ENCODE data around the gene MTFR1L. TPM values are rescaled to one million over a fixed set of nuclear protein-coding genes. Genes with fewer than 3 reads are reported as not detected.

MTFR1L gene
- polyA plus RNA-seq, 1 experiment, result 93.7 TPM

- no peak for TF ChIP-seq CTCF (IDR thresholded peaks at IDR 0.05; ENCODE audit: insufficient read depth, low read depth, low read length)
- no peak for DNase-seq (ENCODE audit: low read depth)
- POLR2A ChIA-PET, result no interaction called here
- Histone ChIP-seq H3K4me3 (ENCODE audit: low read depth, low read length) (no peak overlapping the region), H3K36me3 (ENCODE audit: control insufficient read depth, insufficient read depth, low read length) (peaks cover 40% of the 10 kb centered on the region), H3K27me3 (ENCODE audit: control insufficient read depth, insufficient read depth, low read length) (no peaks in the 10 kb centered on the region)
- CTCF ChIA-PET, result no interaction called here
Measured at GRCh38 chr1:25814549-25815087, 5.1 kb upstream of the MTFR1L start.

DNA sequence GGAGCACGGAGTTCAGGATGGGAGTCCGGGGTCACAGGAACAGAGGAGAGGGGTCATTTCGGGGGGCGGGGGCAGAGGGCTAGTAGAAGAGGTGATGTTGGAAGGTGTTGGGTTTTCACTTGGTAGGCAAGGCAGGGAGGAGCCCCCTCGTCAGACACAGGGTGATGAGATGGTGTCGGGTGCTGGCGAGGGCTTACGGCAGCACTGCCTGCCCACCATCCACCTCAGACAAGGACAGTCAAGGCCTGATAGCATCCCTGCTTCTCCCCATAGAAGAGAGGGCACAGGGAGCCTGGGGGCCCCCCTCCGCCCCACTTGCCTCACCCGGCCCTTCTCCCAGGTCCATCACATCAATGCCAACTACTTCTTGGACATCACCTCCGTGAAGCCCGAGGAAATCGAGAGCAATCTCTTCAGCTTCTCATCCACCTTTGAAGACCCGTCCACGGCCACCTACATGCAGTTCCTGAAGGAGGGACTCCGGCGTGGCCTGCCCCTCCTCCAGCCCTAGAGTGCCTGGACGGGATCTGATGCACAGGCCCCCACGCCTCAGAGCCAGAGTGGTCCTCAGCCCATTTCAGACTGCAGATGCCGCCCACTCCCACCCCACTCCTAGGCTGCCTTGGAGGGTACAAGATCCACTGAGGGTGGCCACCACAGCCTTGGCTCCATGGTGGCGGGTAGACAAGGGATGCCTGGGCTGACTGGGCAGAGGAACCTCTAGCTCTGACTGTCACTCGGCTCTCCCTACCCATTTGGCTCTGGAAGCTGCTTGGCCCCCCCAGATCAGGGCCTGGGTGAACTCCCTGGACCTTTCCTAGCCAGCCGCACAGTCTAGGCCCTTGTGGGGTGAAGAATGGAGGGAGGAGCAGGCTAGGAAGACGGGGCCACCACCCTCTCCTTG, 4.3 kb upstream of the MTFR1L start:
- Histone ChIP-seq H3K4me3 (ENCODE audit: low read depth, low read length) (no peak overlapping the region), H3K27me3 (ENCODE audit: control insufficient read depth, insufficient read depth, low read length) (no peaks in the 10 kb centered on the region), H3K36me3 (ENCODE audit: control insufficient read depth, insufficient read depth, low read length) (peaks cover 33% of the 10 kb centered on the region)
- no peak for DNase-seq (ENCODE audit: low read depth)
- no peak for TF ChIP-seq CTCF (IDR thresholded peaks at IDR 0.05; ENCODE audit: insufficient read depth, low read depth, low read length)
- ChIA-PET CTCF (no interaction called here), POLR2A (no interaction called here)

GRCh38 chr1:25816112-25816718, 3.5 kb upstream of the MTFR1L start:
- ChIA-PET CTCF (interaction anchor here (1.2 kb wide), 1 partner anchor 9 kb away, joined by 3 read pairs; no protein-coding TSS in a partner anchor), POLR2A (no interaction called here)
- TF ChIP-seq CTCF (IDR thresholded peaks at IDR 0.05; ENCODE audit: insufficient read depth, low read depth, low read length), result no peak
- Histone ChIP-seq H3K36me3 (ENCODE audit: control insufficient read depth, insufficient read depth, low read length) (peaks cover 31% of the 10 kb centered on the region), H3K27me3 (ENCODE audit: control insufficient read depth, insufficient read depth, low read length) (no peaks in the 10 kb centered on the region), H3K4me3 (ENCODE audit: low read depth, low read length) (no peak overlapping the region)
- no peak for DNase-seq (ENCODE audit: low read depth)

DNA sequence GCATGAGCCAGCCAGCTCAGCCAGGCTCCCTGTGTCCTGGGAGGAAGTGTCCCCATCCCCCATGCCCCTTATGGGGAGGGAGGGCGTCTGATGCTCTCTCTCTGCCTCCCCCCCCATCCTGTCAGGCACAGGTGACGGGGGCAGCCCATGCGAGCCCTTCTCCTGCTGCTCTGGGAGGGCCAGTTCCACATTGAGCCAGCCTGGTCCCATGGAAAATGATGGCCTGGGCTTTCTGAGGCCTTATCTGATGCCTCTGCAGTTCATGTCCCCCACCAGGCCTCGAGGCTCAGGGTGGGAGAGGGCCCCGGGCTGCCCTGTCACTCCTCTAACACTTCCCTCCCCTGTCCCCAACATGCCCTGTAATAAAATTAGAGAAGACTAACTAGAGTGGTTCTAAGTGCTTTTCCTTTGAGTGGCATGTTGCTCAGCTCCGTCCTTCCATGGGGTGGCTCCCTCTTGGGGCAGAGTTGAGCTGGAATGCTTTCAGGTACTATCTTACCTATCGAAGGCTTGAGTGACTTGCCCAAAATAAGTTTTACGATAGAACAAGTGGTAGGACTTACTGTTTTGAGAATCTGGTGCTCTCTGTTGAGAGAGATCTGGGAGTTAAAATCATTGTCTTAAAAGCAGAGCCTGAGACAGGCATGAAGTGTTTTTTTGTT, 1.8 kb upstream of the MTFR1L start:
- POLR2A ChIA-PET, result no interaction called here

More for the DNA sequence above, 1.8 kb upstream of the MTFR1L start:
- H3K4me3 ChIP-seq (ENCODE audit: low read depth, low read length), result no peak overlapping the region
- DNase-seq (ENCODE audit: low read depth), result no peak
- H3K27me3 ChIP-seq (ENCODE audit: control insufficient read depth, insufficient read depth, low read length), result no peaks in the 10 kb centered on the region
- peaks cover 23% of the 10 kb centered on the region for H3K36me3 ChIP-seq (ENCODE audit: control insufficient read depth, insufficient read depth, low read length)
- TF ChIP-seq CTCF (IDR thresholded peaks at IDR 0.05; ENCODE audit: insufficient read depth, low read depth, low read length), result peak; percentile 32; the same call in 1 of the 2 replicates
- CTCF ChIA-PET, result interaction anchor here (2.3 to 3.3 kb wide), 2 partner anchors 8 to 210 kb away, joined by 5 to 14 read pairs; no protein-coding TSS in a partner anchor

Data from BJ (cell line).